CD4-positive, alpha-beta memory T cell (primary cell): ENCODE measurements around the gene DDX52. TPM values are rescaled to one million over a fixed set of nuclear protein-coding genes. Genes with fewer than 3 reads are reported as not detected.
A peak's percentile ranks its signal among the peaks of the same experiment; 100 is the strongest.

Source experiments
- CTCF ChIA-PET: fragments of 350-600 bp; sonication (Branson Sonifier 250); formaldehyde crosslinking; loops from one replicate; lab custom pipeline; 2021; ENCODE audit warnings: inconsistent platforms; ENCODE audit not compliant: partially characterized antibody; lab: Charles Lee
- POLR2A ChIA-PET: fragments of 350-600 bp; sonication (Branson Sonifier 250); formaldehyde crosslinking; loops from one replicate; lab custom pipeline; 2021; ENCODE audit not compliant: partially characterized antibody; lab: Charles Lee
- DNase-seq, 5 donors: peaks; one replicate each; pipeline versions ENCODE4 v3.0.0 to v3.0.0-alpha.2; 2020 to 2022; ENCODE audit warnings: mixed read lengths in 1 of 5
- H3K27ac ChIP-seq: one replicate; pipeline ENCODE4 v1.7.0; 2013; ENCODE audit warnings: low read depth, low read length
- H3K27me3 ChIP-seq: 2 replicates; pipeline ENCODE4 v1.7.0; 2013; ENCODE audit warnings: mild to moderate bottlenecking, low read length, moderate library complexity; ENCODE audit not compliant: insufficient read depth
- H3K36me3 ChIP-seq: 2 replicates; pipeline ENCODE4 v1.7.0; 2013; ENCODE audit warnings: mild to moderate bottlenecking, low read length, moderate library complexity; ENCODE audit not compliant: insufficient read depth
- H3K4me1 ChIP-seq: 2 replicates; pipeline ENCODE4 v1.7.0; 2013; ENCODE audit warnings: mild to moderate bottlenecking, low read length, moderate library complexity; ENCODE audit not compliant: insufficient read depth
- H3K4me3 ChIP-seq, 2 donors: one replicate each; pipeline ENCODE4 v1.7.0; 2013; ENCODE audit warnings: low read length in 2 of 2, mild to moderate bottlenecking in 1 of 2
- H3K9me3 ChIP-seq, 2 donors: one replicate each; pipeline ENCODE4 v1.7.0; 2013; ENCODE audit warnings: low read length in 2 of 2, control low read depth in 1 of 2; ENCODE audit not compliant: control insufficient read depth in 1 of 2
- H3K27ac Mint-ChIP-seq, 7 donors: one replicate each; pipeline ENCODE4 v1.8.0; 2020 to 2021; ENCODE audit warnings: mixed read lengths in 7 of 7, mild to moderate bottlenecking in 6 of 7, inconsistent platforms in 3 of 7, moderate library complexity in 3 of 7
- H3K27me3 Mint-ChIP-seq, 2 donors: one replicate each; pipeline ENCODE4 v1.8.0; 2020 to 2021; ENCODE audit warnings: mixed read lengths in 2 of 2
- H3K36me3 Mint-ChIP-seq, 2 donors: one replicate each; pipeline ENCODE4 v1.8.0; 2020 to 2021; ENCODE audit warnings: mixed read lengths in 2 of 2, inconsistent platforms in 1 of 2, mild to moderate bottlenecking in 1 of 2
- H3K4me1 Mint-ChIP-seq, 4 donors: one replicate each; pipeline ENCODE4 v1.8.0; 2020 to 2021; ENCODE audit warnings: mixed read lengths in 4 of 4, mild to moderate bottlenecking in 1 of 4
- H3K4me3 Mint-ChIP-seq, 8 donors: one replicate each; pipeline ENCODE4 v1.8.0; 2020 to 2021; ENCODE audit warnings: mixed read lengths in 8 of 8, mild to moderate bottlenecking in 7 of 8, moderate library complexity in 6 of 8, inconsistent platforms in 3 of 8
- H3K9me3 Mint-ChIP-seq, 8 donors: one replicate each; pipeline ENCODE4 v1.8.0; 2020 to 2021; ENCODE audit warnings: mixed read lengths in 8 of 8, mild to moderate bottlenecking in 5 of 8, inconsistent platforms in 3 of 8, moderate library complexity in 1 of 8
- intact Hi-C: fragments of 100-400 bp; cut with micrococcal nuclease; formaldehyde crosslinking; loops from one replicate; pipeline ENCODE4 v1.15.1; 2023
- microRNA-seq: library from miRNA; unstranded; fragments of <30 nt; microRNA quantifications from one replicate; pipeline ENCODE4 v1.2.0, GENCODE V29; 2021; ENCODE audit warnings: borderline replicate concordance, borderline number of aligned reads, borderline microRNAs expressed, mixed read lengths
- polyA plus RNA-seq, 2 donors: library from polyadenylated mRNA; unstranded; fragments of 300-500 nt; fragmentation: Illumina TruSeq; gene quantifications; one replicate each; pipeline ENCODE4 v1.2.3, GENCODE V29; 2021
- total RNA-seq, 2 experiments: library from RNA; stranded (reverse); gene quantifications; one replicate each; pipeline ENCODE4 v1.2.3, GENCODE V29; 2021

DDX52 gene
- total and polyA plus RNA-seq, 4 experiments from 2014 or later, result 10.9 to 26.5 (median 20.9) TPM

- Mint-ChIP-seq H3K27ac (peak overlapping the region in 2 of 7 donors; percentile 33 to 54), H3K9me3 (no peaks in the 10 kb centered on the region), H3K27me3 (no peaks in the 10 kb centered on the region), H3K36me3 (peaks cover 54 to 71% of the 10 kb centered on the region in 2 donors), H3K4me3 (no peak overlapping the region), H3K4me1 (peaks cover 1 to 13% (median 6%) of the 10 kb centered on the region in 4 donors)
- no peaks in the 10 kb centered on the region for H3K9me3 ChIP-seq
- no peak for DNase-seq
- intact Hi-C loops, result no loop called here
- CTCF ChIA-PET, result no interaction called here
- H3K27ac ChIP-seq, result no peak overlapping the region
- H3K36me3 ChIP-seq, result peaks cover 63% of the 10 kb centered on the region
- H3K4me3 ChIP-seq, result no peak overlapping the region
- no peaks in the 10 kb centered on the region for H3K4me1 ChIP-seq
- no peaks in the 10 kb centered on the region for H3K27me3 ChIP-seq
- POLR2A ChIA-PET, result no interaction called here
Measured at GRCh38 chr17:37567538-37567937, 75.7 kb downstream of the DDX52 start.

- Histone ChIP-seq H3K4me1 (no peaks in the 10 kb centered on the region), H3K36me3 (peaks cover 64% of the 10 kb centered on the region), H3K27ac (no peak overlapping the region), H3K9me3 (no peaks in the 10 kb centered on the region), H3K27me3 (no peaks in the 10 kb centered on the region), H3K4me3 (no peak overlapping the region)
- peaks cover 1 to 13% (median 6%) of the 10 kb centered on the region in 4 donors for H3K4me1 Mint-ChIP-seq
- ChIA-PET POLR2A (no interaction called here), CTCF (no interaction called here)
- no peak for DNase-seq
- intact Hi-C loops, result no loop called here
- no peaks in the 10 kb centered on the region for H3K9me3 Mint-ChIP-seq
- no peak overlapping the region for H3K4me3 Mint-ChIP-seq
- H3K36me3 Mint-ChIP-seq, result peaks cover 53 to 71% of the 10 kb centered on the region in 2 donors
- no peaks in the 10 kb centered on the region for H3K27me3 Mint-ChIP-seq
- peak overlapping the region in 4 of 7 donors; percentile 20 to 54 (median 31) for H3K27ac Mint-ChIP-seq
Measured at GRCh38 chr17:37567137-37567536, 76.1 kb downstream of the DDX52 start.

GRCh38 chr17:37564252-37564651 lies 79.0 kb downstream of the DDX52 start:
- DNase-seq, result no peak
- H3K27me3 Mint-ChIP-seq, result no peaks in the 10 kb centered on the region
- H3K27ac ChIP-seq, result no peak overlapping the region
- no peaks in the 10 kb centered on the region for H3K9me3 Mint-ChIP-seq
- H3K4me1 ChIP-seq, result no peaks in the 10 kb centered on the region
- H3K27me3 ChIP-seq, result no peaks in the 10 kb centered on the region
- peaks cover 50 to 70% of the 10 kb centered on the region in 2 donors for H3K36me3 Mint-ChIP-seq
- peaks cover 60% of the 10 kb centered on the region for H3K36me3 ChIP-seq
- H3K27ac Mint-ChIP-seq, result peak overlapping the region in 5 of 7 donors; percentile 37 to 78 (median 57)
- no peak overlapping the region for H3K4me3 Mint-ChIP-seq
- ChIA-PET POLR2A (no interaction called here), CTCF (no interaction called here)
- intact Hi-C loops, result no loop called here
- no peak overlapping the region for H3K4me3 ChIP-seq
- H3K9me3 ChIP-seq, result no peaks in the 10 kb centered on the region
- peaks cover 1 to 13% (median 6%) of the 10 kb centered on the region in 4 donors for H3K4me1 Mint-ChIP-seq

DNA sequence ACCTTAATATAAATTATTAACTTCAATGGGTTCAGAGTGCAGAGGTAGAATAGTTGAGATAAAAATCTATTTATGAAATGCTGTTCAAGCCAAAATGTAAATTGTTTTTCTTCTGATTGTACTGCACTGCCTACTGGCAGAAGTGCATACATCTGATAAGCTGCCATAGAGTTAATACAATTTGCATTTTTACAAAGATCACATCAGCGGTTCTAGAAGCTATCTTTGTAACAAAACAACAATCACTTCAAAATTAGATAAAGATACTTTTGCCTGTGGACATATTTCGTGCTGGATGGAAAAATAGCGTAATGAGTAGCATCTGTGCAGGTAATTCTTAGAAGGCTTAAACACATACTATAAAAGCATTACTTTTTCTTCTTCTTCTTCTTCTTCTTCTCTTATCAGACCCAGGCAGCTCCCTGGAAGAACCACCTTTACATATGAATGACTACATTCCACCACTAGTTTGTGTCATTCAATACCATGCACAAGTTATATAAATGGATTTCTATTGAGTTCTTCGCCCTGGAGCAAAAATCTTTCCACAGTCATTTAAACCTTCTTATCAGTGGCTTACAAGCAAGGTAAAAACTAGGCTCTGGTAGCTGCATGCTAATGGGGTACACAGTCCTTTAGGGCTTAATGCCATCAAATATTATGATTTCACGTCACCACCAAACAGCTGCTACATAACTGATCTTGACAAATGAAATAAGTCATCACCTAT lies 81.1 kb downstream of the DDX52 start:
- H3K36me3 ChIP-seq, result peaks cover 60% of the 10 kb centered on the region
- Mint-ChIP-seq H3K9me3 (no peaks in the 10 kb centered on the region), H3K27ac (peak overlapping the region in 2 of 7 donors; percentile 15 to 26), H3K4me3 (no peak overlapping the region), H3K27me3 (no peaks in the 10 kb centered on the region), H3K36me3 (peaks cover 45 to 70% of the 10 kb centered on the region in 2 donors), H3K4me1 (peaks cover 2 to 12% (median 11%) of the 10 kb centered on the region in 4 donors)
- POLR2A ChIA-PET, result no interaction called here
- intact Hi-C loops, result no loop called here
- H3K27me3 ChIP-seq, result no peaks in the 10 kb centered on the region
- DNase-seq, result no peak
- no peaks in the 10 kb centered on the region for H3K4me1 ChIP-seq
- no peak overlapping the region for H3K4me3 ChIP-seq
- H3K27ac ChIP-seq, result no peak overlapping the region
- CTCF ChIA-PET, result no interaction called here
- H3K9me3 ChIP-seq, result no peaks in the 10 kb centered on the region

Small RNA genes lying within 50 kb of the gene (microRNA-seq; reads per million reads assigned to microRNA genes)
- gene MIR378J, result not detected

Other genes with a start within 250 kb of the DDX52 start
- 10 to 100 TPM; 13.0 to 15.2 TPM for gene ACACA, start 236.6 kb downstream of the DDX52 start, total RNA-seq
- gene ACACA, start 236.6 kb downstream of the DDX52 start, polyA plus RNA-seq, result 1 to 10 TPM; 4.8 to 7.2 TPM
- 10 to 100 TPM; 27.3 to 35.7 TPM for gene TADA2A, start 236.6 kb downstream of the DDX52 start, total RNA-seq
- gene TADA2A, start 236.6 kb downstream of the DDX52 start, polyA plus RNA-seq, result 10 to 100 TPM in 1 of 2 donors, 1 to 10 TPM in 1; 2.8 to 13.2 TPM
- 1 to 10 TPM; 6.6 to 7.4 TPM for gene DUSP14, start 153.6 kb downstream of the DDX52 start, total RNA-seq
- 10 to 100 TPM; 16.3 to 17.6 TPM for gene DUSP14, start 153.6 kb downstream of the DDX52 start, polyA plus RNA-seq
- 100 to 1,000 TPM; 135 to 148 TPM for gene SYNRG, start 34.0 kb downstream of the DDX52 start, total RNA-seq
- 10 to 100 TPM; 34.2 to 96.0 TPM for gene SYNRG, start 34.0 kb downstream of the DDX52 start, polyA plus RNA-seq
- gene HNF1B, start 101.6 kb upstream of the DDX52 start, total RNA-seq, result not detected
- gene HNF1B, start 101.6 kb upstream of the DDX52 start, polyA plus RNA-seq, result not detected